B cell (primary cell): ENCODE measurements around the gene TMEM131L.

Source experiments
- EZH2 ChIP-seq: IDR thresholded peaks from 2 replicates; pipeline ENCODE4 v1.6.1; 2012; ENCODE audit warnings: borderline replicate concordance, low read depth, mild to moderate bottlenecking, moderate library complexity, low read length; ENCODE audit not compliant: insufficient read depth, poor library complexity, severe bottlenecking
- TF ChIP-seq, protein P1 (sequence below): fragments of 200-600 bp; IDR thresholded peaks from one replicate; pipeline ENCODE4 v1.8.0; 2022; ENCODE audit warnings: antibody characterized with exemption, mild to moderate bottlenecking

DNA sequence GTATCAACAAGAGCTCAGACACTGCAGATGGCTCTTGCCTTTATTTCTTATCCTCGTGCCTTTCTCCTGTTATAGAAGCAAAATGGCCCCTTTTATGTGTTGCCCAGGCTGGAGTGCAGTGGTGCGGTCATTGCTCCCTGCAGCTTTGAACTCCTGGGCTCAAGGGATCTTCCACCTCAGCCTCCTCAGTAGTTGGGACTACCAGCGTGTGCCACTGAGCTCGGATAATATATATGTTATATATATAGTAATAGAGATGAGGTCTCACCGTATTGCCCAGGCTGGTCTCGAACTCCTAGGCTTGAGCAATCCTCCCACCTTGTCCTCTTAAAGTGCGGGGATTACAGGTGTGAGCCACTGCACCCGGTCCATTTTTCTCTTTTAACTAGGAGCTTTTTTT lies 79.7 kb downstream of the TMEM131L start:
- TF ChIP-seq, protein P1, sequence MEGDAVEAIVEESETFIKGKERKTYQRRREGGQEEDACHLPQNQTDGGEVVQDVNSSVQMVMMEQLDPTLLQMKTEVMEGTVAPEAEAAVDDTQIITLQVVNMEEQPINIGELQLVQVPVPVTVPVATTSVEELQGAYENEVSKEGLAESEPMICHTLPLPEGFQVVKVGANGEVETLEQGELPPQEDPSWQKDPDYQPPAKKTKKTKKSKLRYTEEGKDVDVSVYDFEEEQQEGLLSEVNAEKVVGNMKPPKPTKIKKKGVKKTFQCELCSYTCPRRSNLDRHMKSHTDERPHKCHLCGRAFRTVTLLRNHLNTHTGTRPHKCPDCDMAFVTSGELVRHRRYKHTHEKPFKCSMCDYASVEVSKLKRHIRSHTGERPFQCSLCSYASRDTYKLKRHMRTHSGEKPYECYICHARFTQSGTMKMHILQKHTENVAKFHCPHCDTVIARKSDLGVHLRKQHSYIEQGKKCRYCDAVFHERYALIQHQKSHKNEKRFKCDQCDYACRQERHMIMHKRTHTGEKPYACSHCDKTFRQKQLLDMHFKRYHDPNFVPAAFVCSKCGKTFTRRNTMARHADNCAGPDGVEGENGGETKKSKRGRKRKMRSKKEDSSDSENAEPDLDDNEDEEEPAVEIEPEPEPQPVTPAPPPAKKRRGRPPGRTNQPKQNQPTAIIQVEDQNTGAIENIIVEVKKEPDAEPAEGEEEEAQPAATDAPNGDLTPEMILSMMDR = no peak
- TF ChIP-seq EZH2 = no peak
